GM19395 (cell line): ENCODE measurements around the gene CPEB2.

Experiments used
- ATAC-seq: cut with Tn5 transposase; IDR thresholded peaks from one replicate; pipeline ENCODE4 v1.9.1; 2021; ENCODE audit warnings: mild to moderate bottlenecking, moderate library complexity; ENCODE audit not compliant: unreplicated experiment

CPEB2 gene

DNA sequence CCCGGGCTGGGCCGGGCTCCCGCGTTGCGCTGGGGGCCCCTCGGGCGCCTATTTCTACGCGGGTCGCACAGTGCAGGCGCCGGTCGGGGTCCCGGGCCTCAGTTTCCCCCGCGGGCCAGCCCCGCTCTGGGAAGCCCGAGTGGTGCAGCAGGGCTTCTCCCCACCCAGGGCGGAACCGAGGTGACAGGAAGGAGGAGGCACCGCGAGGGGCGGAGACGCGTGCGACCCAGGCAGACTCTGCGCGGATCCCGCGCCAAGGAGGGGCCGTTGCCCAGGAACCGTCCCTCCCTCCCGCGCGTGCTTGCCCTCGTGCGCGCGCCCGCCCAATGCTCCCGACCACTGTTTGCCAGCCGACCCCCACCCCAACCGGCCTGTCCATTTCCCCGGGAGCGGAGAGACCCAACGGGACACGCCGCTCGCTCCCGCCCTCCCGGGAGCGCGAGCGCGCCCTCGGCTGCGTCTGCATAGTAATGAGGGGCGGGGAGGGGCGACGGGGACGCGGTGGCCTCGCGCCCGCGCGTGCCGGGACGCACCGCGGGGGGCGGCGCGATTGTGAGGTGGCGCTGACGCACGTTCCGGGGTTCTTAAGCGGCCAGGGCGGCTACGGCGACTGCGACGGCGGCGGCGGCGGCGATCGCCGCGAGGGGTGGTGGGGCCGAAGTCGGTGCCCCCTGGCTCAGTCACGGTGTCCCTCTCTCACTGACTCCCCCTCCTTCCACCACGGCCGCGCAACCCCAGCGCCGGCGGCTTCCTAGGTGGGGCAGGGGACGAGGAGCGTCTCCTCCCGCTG is at the start of gene CPEB2:
CPEB2 (plus strand) TSS at position 613 of the 790 bp plus-strand sequence. CDS start 193 bp downstream, outside the sequence.
- peak; percentile 70 for ATAC-seq

DNA sequence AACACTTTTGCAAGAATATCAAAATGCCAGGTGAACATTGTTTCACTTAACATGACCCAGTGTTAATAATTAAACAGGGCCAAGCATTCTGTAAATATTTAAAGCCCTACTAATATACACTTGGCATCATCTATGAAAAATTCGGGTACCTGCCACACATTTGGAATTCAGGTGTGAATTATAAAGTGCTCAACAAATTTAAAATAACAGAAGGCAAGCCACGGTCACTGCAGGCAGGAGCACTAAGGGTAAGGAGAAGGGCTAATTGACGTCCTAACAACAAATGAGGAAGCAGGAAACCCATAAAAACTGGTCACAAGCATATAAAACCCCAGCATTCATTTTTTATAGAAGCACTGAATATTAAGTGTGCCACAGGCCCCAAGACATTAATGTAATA is 43.8 kb upstream of the CPEB2 start:
- no peak for ATAC-seq

- ATAC-seq = no peak
Measured at GRCh38 chr4:14961292-14961691, 41.0 kb upstream of the CPEB2 start.

GRCh38 chr4:14965071-14965470 is 37.2 kb upstream of the CPEB2 start:
- ATAC-seq = no peak

- ATAC-seq = no peak
Measured at GRCh38 chr4:14967982-14968381, 34.3 kb upstream of the CPEB2 start.

GRCh38 chr4:14977830-14978229 is 24.5 kb upstream of the CPEB2 start:
- no peak for ATAC-seq

DNA sequence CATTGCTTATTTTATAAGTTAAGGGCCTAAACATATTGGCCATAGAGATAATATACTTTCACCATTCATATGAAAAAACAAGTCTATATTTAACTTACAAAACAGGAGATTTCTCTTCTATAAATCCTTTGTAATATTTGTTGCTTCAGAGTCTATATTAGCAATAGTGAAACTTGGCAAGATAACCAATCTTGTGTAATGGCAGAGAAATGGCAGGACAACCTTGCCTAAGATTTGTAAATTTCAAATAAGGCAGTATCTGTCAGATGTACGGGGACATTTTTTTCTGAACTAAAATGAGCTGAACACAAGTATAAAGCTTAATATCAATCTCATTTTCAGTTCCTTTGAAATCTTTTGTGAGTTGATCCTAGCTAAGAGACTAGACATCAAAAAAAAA is 17.8 kb upstream of the CPEB2 start:
- ATAC-seq = no peak

GRCh38 chr4:14985161-14985560 is 17.1 kb upstream of the CPEB2 start:
- no peak for ATAC-seq

- no peak for ATAC-seq
Measured at GRCh38 chr4:14985843-14986242, 16.4 kb upstream of the CPEB2 start.

DNA sequence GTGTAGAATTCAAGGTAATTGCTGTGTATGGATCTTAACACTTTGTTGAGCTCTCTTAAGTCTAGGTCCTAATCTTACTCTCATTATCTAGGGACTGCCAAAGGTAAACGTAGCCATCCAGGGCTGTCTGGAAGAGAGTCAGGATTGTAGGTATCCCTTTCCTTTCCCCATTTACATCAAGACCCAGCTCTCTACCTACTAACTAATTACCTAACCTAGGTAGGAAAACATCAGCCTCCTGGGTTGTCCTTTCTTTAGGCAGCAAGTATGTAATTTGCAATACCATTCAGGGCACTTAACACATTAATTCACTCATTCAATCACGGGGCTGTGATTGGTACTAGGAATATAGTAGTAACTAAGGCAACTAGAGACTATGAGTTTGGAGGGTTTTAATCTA is 15.2 kb upstream of the CPEB2 start:
- ATAC-seq = no peak

DNA sequence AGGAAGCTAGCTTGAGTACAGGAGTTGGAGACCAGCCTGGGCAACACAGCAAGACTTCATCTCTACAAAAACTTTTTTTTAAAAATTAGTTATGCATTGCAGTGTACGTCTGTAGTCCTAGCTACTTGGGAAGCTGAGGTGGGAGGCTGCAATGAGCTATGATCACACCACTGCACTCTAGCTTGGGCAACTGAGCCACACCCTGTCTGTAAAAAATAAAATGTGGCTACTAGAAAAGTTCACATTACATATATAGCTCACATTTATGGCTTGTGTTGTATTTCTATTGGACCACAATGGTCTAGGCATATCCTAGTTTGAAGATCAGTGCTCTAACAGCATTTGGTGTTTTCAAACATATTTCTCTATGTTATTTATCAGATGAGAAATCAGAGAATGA is 11.8 kb upstream of the CPEB2 start:
- no peak for ATAC-seq

GRCh38 chr4:14994242-14994641 is 8.0 kb upstream of the CPEB2 start:
- ATAC-seq = no peak

GRCh38 chr4:15001248-15001868 is 923 bp upstream of the CPEB2 start:
- peak; percentile 38 for ATAC-seq

DNA sequence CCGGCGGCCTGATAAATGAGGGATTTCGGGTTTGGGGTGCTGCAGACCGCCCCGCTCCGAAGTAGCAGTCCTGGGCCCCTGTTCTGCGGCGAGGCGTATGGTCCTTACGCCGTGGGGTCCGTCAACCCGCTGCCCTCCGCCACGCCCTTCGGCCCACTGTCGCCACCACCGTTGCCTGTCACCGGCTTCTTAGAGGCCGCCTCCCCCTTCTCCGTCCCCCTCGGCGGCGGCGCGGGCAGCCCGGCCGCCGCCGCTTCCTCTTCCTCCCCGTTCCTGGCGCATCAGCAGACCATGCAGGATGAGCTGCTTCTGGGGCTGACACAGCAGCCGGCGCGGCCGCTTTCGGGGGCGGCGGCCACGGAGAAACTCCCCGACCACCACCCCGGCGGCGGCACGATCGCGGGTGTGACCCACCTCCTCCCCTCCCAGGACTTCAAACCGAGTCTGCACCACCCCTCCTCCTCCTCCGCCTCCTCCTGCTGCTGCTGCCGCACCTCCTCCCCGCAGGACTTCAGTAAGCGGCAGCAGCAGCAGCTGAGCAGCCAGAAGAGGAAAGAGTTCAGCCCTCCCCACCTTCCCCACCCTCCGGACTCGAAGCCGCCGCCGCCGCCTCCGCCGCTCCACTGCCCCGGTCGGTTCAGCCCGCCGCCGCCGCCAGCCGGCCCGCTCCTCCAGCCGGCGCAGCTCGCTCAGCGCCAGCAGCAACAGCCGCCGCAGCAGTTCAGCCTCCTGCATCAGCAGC is 549 bp downstream of the CPEB2 start:
- ATAC-seq = peak; percentile 28

DNA sequence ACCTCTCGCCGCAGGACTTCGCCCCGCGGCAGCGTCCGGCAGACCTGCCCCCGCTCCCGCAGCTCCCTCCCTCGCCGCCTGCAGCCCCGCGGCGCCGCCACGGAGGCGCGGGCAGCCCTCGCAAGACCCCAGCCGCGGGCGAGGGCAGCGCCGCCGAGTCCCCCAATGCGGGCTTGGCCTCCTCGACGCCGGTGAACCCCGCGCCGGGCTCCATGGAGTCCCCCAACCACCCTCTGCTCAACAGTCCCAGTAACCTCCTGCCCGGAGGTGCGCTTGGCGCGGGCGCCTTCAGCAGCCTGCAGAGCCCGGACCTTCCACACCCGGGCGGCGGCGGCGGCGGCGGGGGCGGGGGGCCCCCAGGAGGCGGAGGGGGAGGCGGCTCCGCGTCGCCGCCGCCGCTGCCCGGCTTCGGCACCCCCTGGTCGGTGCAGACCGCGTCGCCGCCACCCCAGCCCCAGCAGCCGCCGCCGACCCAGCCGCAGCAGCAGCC is 1.2 kb downstream of the CPEB2 start:
- ATAC-seq = peak; percentile 16

GRCh38 chr4:15003891-15004738 is 1.8 kb downstream of the CPEB2 start:
- no peak for ATAC-seq

GRCh38 chr4:15004739-15005301 is 2.5 kb downstream of the CPEB2 start:
- no peak for ATAC-seq

- ATAC-seq = no peak
Measured at GRCh38 chr4:15005474-15006115, 3.3 kb downstream of the CPEB2 start.

- no peak for ATAC-seq
Measured at GRCh38 chr4:15006416-15007024, 4.2 kb downstream of the CPEB2 start.
